ENCODE data around the gene GOLGA6L2.
"Not testable (repeated sequence)": the region's sequence is repeated elsewhere in the genome, so short reads cannot be mapped to it uniquely, and the experiment has no call there.

GOLGA6L2 gene

DNA sequence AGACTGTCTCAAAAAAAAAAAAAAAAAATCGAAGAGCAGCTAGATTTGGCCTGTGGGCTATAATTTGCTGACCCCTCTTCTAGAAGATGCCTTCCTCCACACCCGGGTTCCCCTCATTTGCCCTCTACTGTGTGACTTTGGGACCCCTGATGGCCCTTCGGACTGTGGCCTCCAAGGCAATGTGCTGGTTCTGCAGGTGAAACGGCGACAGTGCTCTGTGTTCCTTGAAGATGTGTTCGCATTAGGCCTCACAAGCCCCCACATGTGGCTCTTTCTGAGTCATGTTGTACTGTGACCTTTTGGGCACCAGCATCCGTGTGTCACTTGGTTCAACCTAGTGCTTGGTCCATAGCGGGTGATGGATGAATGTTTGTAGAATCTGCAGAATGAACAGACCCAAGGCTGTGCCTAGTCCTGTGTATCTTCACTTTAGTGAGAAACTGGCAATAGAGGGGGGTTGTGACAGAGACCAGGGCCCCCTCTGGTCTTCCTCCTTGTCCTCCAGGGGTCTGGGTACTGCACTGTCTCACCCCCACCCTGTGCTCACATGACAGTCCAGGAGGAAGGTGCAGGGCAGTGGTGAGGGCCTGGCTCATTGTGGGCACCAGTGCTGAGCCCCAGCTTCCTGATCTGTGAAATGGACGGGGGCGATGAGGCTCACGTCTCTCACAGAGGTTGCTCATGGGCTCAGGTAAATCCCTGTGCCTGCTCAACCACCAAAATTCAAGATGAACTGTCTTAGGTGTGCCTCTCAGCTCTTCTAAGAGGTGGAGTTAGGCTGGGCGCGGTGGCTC lies 22.7 kb downstream of the GOLGA6L2 start:
- TF ChIP-seq, protein P1, sequence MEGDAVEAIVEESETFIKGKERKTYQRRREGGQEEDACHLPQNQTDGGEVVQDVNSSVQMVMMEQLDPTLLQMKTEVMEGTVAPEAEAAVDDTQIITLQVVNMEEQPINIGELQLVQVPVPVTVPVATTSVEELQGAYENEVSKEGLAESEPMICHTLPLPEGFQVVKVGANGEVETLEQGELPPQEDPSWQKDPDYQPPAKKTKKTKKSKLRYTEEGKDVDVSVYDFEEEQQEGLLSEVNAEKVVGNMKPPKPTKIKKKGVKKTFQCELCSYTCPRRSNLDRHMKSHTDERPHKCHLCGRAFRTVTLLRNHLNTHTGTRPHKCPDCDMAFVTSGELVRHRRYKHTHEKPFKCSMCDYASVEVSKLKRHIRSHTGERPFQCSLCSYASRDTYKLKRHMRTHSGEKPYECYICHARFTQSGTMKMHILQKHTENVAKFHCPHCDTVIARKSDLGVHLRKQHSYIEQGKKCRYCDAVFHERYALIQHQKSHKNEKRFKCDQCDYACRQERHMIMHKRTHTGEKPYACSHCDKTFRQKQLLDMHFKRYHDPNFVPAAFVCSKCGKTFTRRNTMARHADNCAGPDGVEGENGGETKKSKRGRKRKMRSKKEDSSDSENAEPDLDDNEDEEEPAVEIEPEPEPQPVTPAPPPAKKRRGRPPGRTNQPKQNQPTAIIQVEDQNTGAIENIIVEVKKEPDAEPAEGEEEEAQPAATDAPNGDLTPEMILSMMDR (IDR thresholded peaks at IDR 0.05; ENCODE audit: low read depth, low read length, missing control alignments): no peak
- no peak overlapping the region for H3K4me3 ChIP-seq (ENCODE audit: low read depth, low read length)
- no peak for DNase-seq (ENCODE audit: low read depth)

DNA sequence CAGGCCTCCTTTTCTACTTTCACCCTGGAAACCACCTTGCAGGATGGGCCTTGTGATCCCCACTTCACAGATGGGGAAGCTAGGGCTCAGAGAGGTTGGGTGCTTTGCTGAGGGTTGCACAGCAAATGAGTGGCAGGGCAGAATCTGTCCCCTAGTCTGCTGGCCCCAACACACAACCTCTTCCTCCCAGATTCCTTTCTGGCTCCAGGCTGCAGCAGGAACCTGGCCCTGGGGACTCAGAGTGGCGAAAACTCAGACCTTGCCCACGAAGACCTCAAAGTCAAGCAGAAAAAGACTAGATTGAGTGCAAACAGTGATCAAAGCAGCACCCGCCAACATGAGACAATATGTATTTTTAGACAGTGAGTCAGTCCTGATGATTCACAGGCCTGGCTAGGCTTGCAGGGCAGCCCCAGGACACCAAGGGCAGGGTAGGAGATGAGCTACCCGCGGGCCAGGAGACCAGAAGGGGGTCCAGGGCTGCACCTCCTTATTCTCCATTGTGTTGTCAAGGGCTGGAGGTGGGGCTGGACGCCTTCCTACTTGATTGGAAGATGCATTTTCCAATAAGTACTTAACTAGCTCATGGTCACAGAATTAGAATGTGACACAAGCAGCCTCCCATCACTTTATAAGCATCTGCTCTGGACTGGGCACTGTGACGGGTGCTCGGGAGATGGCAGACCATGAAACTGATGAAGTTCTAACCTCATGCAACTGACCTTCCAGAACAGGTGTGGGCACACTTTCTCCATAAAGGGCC lies 23.9 kb downstream of the GOLGA6L2 start:
- TF ChIP-seq, protein P1 (IDR thresholded peaks at IDR 0.05; ENCODE audit: low read depth, low read length, missing control alignments): no peak
- DNase-seq (ENCODE audit: low read depth): no peak
- H3K4me3 ChIP-seq (ENCODE audit: low read depth, low read length): no peak overlapping the region

DNA sequence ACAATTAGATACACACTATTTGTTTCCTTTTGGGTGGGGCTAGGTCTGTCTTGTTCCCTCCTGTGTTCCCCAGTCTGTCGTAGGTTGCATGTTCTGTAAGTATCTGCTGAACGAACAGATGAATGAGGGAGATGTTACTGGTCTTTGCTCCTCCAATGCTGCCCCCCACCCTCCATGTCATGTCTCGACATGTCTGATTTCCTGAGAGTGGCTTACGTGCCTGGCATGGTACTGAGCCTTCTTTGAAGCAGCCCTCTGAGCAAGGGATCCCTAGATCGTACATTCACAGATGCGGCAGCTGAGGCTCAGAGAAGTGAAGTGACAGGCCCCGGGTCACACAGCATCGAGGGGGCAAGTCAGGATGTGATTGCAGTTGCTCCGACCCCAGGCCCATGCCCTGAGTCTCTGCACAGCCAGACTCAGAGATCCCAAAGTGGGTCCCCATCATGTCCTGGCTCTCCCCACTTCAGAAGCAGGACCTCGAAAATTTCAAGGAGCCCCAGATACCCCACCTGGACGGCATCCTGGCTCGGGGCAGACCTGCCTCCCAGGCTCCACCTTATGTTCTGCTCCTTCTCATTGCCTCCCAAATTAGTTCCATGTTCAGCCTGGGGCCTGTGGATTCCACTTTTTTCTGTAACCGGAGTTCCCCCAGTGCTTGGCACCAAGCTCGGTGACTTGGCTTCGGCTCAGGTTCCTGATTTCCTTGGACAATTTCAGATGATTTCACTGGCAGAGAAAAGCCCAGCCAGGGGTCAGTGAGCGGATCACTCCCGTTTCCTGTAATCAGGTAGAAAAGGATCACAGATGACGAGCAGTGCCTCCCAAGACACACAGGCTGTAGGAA lies 24.7 kb downstream of the GOLGA6L2 start:
- TF ChIP-seq, protein P1 (IDR thresholded peaks at IDR 0.05; ENCODE audit: low read depth, low read length, missing control alignments): no peak
- no peak overlapping the region for H3K4me3 ChIP-seq (ENCODE audit: low read depth, low read length)
- no peak for DNase-seq (ENCODE audit: low read depth)

DNA sequence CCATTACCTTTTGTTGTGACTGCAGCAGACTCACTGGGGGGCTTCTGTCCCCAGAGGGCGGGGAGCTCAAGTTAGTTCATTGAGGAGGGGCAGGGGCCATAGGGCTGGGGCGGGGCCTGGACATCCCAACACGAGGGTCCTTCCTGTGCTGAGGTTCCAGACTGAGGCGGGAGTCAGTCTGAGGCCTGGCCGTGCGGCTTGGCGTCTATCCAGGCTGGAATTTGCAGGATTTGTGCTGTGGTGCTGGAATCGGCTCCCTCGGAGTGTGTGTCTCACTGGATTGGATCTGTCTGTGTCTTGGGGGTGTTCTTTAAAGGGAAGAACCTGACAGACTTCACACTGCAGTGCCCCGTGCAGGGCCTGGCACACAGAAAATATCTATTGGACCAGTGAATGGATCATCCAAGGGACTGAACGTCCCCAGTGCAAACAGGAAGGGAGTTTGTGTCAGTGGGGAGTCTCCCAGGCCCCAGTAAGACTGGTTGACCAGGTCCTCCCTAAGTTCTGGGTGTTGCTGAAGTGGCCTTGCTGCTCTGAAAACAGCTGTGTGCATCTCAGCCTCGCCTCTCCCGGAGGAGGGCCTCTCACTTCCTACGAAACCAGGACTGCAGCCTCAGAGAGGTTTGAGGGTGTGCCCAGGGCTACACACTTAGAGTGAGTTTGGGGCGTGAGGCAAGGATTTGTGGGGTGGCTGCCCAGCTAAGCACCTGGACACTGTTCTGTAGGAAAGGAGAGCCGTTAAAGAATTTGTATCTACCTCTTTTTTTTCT lies 26.1 kb downstream of the GOLGA6L2 start:
- no peak overlapping the region for H3K4me3 ChIP-seq (ENCODE audit: low read depth, low read length)
- DNase-seq (ENCODE audit: low read depth): peak; percentile 16
- TF ChIP-seq, protein P1 (IDR thresholded peaks at IDR 0.05; ENCODE audit: low read depth, low read length, missing control alignments): no peak

DNA sequence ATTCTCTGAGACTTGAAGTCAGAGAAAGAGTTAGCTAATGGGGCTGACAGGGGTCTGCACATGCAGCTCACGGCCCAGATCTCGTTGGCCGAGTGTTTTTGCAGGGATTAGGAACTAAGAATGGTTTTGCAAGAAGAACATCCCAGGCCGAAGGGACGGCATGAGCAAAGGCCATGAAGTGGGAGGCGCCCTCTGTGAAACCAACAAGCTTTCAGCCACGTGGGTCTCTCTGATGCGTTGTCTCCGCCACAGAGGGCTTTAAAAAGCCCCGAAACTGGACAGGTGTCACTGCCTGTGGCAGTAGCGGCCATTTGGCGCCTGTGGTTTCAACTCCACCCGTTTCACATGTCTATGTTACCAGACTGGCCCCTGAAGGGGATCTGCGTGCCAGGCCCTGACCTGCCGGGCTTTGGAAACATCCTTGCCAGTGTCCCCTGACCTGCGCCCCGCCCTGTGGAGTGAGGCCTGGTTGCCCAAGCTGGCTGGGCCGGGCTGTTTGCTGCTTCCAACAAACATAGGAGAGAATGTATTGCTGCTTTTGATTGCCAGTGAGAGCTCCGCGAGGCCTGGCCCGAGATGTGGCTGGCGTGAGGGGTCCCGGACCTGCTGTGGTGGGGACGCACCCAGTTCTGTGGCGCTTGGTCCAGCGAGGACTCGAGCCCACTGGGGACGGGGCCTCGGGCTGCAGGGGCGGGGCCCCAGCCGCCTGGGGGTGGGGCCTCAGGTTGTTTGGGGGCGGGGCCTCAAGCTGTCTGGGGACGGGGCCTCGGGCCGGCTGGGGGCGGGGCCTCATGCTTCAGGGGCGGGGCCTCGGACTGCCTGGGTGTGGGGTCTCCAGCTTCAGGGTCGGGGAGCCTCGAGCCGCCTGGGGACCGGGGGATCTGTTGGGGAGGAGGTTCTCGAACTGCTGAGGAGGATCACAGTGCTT lies 30.4 kb downstream of the GOLGA6L2 start:
- no peak overlapping the region for H3K4me3 ChIP-seq (ENCODE audit: low read depth, low read length)
- no peak for DNase-seq (ENCODE audit: low read depth)
- TF ChIP-seq, protein P1 (IDR thresholded peaks at IDR 0.05; ENCODE audit: low read depth, low read length, missing control alignments): no peak

DNA sequence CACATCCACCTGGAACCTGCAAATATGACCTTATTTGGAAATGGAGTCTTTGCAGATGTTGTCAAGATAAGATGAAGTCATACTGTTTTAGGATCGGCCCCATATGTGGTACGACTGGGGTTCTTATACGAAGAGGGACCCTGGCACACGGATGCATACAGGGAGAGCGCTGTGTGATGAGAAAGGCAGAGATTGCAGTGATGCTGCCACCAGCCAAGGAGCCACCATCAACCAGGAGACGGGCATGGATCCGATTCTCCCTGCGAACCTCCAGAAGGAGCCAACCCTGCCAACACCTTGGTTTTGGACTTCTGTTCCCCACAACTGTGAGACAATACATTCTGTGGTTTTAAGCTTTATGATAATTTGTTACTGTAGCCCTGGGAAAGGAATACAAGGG lies 31.2 kb downstream of the GOLGA6L2 start:
- not testable (repeated sequence) for DNase-seq (ENCODE audit: low read depth)

More for the DNA sequence above, 31.2 kb downstream of the GOLGA6L2 start:
- not testable (repeated sequence) for H3K4me3 ChIP-seq (ENCODE audit: low read depth, low read length)

All from GM12864 (cell line).